ENCODE measurements around the gene YTHDF1.
A peak's percentile ranks its signal among the peaks of the same experiment; 100 is the strongest.
"Not testable (repeated sequence)": the region's sequence is repeated elsewhere in the genome, so short reads cannot be mapped to it uniquely, and the experiment has no call there.

Gene YTHDF1

DNA sequence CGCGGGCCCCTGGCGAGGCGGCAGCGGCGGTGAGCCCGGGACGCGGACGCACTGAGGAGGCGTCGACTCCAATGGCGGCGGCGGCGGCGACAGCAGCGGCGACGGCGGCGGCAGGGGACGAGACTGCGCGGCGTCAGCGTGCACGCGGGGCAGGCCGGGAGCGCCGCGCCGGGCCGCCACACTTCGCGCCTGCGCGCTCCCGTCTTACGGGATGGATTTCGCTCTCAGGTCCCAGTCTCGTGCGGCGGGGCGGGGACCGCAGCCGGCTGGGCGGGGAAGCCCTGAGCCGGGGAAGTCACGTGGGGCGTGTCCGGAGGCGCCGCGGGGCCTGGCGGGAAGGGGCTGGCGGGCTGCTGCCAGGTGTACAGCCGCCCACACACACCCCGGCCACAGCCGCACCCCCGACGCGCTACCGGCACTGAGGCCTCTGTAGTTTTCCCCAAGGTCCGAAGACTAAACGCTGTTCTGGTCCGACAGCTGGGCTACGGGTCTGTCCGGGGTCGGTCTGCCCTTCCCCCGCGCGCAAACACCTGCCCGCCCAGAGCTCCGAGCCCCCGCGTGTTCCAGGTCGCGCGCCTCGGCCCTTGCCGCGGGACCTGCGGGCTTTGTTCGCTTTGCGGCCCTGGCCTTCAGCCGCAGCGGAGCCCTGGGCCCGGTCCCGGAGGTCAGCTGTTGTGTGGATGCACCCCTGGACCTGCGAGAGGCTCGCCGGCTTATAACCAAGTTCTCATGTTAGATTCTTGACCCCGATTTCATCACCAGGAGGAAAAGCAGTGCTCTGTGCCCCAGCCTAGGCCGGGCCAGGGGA is at the start of gene YTHDF1:
Gene YTHDF1, minus strand, starts transcription at position 91 of the 808 bp plus-strand sequence. CDS start 239 bp downstream, outside the sequence.
- DNase-seq, result peak; percentile 89 to 96 (median 92)

DNA sequence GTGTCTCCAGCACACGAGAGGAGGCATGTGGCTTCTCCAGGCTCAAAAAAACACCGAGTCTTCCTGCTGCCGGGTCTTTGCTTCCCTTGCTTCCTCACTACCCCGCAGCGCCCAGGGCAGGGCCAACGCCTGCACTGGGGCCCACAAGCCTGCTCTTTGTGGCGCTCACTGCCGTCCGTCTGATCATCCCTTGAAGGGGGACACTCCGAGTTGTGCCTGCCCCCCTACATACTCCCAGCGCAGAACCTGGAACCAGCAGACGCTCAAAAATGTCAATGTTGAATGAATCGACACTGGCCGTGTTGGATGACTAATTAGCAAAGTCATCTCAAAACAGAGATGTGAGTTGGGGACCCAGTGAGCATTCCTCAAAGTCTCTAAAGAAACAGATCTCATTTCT is 48.6 kb upstream of the YTHDF1 start:
- DNase-seq, result no peak

DNA sequence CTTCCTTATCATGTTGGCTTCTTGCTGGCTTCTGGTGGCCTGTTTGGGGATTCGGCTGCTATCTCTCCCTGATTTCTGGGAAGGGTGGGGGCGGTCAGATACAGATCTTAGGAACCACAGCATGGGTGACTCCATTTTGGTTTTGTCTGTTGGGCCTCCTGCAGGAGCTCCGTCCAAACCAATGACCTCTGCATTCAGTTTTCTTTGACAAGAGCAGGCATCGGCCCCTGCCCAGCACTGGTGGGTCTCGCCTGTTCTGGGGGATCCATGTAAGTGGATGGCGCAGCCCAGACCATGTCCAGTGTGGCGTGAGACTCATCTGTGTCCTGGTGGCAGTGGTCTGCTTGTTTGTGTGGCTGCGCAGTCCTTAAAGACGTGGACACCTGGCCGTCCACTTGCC is 48.1 kb upstream of the YTHDF1 start:
- no peak for DNase-seq

DNA sequence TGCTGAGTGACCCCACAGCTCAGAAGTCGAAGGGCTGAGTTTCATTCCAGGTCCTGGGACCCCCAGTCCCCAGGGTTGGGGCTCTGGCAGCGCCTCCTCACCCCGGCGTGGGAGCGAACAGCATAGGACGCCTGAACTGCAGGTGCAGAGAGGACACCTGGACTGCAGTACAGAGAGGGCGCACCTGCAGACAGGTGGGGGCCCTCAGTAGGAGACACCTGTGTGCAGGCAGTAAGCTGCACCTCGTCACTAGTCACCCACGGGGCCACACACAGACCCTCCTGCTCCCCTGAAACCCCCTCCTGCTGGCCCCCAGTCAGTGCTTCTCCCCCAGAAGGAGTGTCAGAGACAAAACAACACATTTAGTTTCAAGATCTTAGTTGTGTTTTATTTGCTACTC is 46.9 kb upstream of the YTHDF1 start:
- DNase-seq, result no peak

DNA sequence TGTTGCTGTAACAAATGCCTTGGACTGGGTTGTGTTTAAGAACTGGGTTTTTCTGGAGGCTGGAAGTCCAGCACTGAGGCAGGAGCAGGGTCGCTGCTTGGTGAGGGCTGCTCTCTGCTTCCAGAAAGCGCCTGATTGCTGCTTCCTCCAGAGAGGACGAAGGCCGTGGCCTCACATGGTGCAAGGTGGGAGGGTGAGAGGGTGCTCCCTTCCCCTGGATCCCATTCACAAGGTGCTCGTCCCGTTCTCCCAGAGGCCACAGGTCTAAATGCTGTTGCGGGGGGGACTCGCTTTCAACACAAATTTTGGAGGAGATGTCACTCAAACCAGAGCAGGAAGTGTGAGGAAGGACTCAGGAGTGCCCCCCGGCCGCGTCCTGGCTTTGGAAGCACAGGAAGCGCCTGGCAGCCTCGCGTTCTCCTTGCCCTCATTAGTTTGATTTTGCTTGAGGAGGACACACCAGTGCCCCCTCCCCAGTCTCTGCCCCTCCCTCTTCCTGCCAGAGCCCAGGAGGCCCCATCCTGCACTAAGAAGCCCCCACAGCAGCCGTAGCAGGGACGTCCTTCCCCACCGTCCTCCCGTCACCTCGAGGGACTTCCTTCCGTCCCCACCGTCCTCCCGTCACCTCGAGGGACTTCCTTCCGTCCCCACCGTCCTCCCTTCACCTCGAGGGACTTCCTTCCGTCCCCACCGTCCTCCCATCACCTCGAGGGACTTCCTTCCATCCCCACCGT is 46.0 kb upstream of the YTHDF1 start:
- no peak for DNase-seq

DNA sequence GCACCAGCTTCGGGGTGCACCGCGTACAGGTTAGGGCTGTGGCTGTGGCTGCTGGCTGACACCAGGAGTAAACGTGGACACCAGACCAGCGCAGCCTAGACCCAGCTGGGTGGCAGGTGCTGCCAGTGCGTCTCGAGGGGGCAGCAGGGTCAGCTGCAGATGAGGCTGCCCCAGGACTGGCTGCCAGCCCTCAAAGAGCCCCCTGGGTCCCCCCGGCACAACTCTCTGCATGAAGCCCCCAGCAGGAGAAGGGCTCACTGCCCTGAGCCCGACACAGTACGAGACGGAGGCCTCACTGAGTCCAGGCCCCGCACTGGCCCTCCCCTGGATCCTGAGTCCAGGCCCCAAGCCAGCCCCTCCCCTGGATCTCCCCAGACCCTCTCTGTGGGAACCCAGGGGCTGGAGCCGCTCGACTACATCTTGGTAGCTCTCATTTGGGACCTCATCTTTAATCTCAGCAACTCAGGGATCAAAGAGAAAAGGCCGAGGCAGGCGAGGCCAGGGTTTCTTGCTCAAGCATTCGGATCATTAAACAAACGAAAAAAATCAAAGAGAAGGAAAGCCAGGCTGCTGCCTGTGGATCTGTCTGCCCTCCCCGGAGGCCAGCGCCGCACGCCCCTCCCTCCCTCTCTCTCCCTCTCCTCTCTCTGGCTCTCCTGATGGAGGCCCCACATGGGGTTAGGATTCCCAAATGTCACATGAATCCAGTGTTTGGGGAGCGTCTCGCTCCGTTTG is 45.3 kb upstream of the YTHDF1 start:
- no peak for DNase-seq

DNA sequence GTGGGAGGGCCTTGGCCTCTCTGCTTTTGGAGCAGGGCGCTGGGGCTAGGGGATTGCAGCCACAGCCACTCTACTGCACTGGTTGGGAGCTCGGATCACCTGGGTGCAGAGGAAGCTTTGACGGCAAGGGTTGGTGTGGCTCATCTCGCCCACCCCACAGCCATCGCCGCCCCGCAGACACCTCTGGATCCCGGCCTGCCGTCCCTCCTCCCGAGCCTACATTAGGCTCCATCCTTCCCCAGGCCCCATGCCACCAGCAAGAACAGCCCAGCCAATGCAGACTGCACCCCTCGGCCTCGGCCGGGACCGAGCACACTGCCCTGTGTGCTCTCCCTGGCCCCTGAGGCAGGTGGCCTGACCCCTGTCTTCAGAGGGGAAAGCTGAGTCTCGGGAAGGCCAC is 44.6 kb upstream of the YTHDF1 start:
- no peak for DNase-seq

DNA sequence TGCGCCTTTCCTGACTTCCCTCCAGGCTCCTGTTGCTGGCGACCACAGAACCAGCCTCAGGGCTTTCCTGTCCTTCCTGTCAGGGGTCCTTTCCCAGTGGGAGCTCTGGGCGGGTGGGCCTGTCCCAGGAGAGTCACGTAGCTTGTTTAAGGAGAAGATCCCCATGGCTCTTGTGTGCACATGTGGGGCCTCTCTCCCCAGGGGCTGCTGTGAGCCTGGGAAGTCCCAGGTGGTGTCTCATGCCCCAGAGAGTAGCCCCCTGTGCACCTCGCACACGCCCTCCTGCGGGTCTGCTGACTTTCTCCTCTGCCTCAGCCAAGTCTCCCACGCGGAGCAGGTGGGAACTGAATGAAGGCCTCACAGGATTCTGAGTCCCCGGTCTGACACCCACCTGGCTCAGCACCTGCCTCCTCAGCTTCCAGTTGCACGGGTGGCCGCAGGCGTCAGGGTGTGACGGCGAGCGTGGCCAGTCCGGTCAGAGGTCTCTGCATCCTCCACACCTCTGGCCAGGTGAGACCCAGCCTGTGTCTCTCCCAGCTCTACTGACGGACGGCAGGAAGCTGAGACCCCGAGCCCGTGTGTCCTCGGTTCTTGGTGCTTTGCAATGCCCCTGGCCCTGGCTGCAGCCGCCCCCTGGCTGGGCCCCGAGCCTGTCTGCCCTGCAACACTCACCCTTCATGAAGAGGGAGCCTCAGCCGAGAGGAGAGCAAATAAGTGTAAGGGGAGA is 44.0 kb upstream of the YTHDF1 start:
- no peak for DNase-seq

DNA sequence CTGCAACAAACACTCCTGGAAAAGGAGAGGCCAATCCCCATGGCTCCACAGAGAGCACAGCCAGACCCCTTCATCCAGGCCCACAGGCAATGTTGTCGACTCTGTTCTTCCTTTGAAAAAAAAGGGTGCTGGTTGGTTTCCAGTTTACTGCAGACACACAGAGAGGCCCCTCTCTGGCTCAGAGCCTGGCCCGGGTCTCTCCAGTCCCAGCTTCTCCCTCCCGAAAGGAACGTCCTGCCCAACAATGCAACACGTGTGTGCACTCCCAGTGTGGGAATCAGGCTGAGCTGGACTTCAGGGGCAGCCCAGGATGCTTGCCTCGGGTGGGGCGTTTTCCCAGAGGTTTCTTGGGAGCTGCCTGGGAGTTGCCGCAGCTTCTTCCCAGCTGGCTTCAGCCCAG is 42.9 kb upstream of the YTHDF1 start:
- DNase-seq, result no peak

DNA sequence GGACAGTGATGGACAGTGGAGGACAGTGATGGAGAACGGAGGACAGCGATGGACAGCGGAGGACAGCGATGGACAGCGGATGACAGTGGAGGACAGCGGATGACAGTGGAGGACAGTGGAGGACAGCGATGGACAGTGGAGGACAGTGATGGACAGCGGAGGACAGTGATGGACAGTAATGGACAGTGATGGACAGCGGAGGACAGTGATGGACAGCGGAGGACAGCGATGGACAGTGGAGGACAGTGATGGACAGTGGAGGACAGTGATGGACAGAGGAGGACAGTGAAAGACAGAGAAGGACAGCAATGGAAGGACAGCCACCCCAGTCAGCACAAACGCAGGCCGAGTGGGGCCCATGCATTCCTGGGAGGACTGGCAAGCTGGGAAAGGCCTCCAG is 41.7 kb upstream of the YTHDF1 start:
- DNase-seq, result no peak

DNA sequence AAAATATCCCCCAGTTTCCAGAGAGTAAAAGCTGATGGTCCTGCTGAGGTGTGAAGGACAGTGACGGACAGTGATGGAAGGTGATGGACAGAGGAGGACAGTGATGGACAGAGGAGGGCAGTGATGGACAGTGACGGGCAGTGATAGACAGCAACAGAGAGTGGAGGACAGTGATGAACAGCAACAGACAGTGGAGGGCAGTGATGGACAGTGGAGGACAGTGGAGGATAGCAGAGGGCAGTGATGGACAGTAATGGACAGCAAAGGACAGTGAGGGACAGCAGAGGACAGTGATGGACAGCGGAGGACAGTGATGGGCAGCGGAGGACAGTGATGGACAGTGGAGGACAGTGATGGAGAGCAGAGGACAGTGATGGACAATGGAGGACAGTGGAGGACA is 41.0 kb upstream of the YTHDF1 start:
- no peak for DNase-seq

DNA sequence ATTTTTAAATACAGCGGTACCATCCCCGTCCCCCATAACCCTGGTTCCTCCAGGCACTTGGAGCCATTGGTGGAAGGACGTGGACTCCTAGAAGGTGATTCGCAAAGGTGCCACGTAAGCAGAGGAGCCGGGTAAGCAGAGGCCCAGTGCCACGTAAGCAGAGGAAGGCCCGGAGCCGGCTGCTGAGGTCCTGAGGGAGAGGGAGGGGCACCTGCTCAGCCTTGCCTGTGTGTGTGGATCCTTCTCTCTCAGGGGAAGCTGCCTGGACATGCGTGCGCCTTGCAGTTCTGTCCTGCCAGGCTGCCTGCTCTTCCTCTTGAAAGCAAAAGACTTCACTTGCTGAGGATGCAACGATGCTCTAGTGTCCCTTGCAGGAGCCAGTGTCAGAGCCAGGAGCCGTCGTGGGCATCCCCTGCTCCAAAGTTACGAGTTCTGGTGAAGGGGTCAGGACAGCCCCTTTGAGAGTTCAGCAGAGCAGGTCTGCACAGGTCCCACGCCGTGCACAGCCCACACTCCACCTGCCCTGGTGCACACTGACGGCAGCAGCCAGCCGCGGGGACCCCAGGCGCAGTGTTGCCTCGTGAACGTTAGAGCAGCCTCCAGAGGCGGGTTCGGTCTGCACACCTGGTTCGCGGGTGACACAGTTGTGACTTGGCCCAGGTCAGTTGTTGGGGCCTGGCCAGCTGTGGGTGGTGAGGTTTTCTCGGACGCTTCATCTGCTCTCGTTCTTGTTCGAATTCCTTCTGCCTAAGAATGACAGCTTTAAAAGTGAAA is 40.2 kb upstream of the YTHDF1 start:
- DNase-seq, result no peak

DNA sequence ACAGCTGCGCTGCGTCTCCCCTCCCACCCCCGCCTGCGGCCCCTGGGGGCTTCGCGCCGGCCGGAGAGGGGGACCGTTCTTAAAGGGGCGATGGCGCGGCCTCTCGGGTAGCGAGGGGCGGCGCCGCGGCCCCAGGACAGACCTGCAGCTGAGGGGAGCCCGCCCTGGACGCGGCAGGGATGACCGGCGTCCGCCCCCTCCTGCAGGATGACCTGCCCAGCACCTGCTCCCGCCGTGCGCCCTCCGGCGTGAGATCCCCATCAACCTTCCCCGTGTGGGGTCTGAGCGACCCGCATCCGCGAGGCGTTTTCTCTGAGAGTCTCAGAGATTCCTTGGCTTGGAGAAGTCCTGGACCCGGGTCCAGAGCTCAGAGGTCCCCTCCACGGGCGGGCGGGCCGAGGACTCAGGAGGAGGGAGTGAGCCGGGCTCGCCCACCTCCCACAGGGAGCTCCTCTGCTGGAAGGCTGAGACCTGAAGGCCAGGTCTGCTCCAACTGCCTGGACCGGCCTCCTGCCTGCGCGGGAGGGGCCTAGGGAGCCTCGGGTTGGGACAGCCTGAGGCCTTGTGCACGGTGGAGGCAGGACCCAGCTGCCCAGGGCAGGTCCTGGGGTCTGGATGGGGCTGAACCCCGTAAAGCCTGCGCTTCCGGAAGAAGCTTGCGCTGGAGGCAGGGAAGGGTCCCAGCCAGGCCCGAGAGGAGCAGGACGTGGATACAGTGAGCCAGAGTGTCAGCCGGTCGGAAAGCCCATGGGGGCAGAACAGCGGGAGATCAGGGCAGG is 38.9 kb upstream of the YTHDF1 start:
- no peak for DNase-seq

DNA sequence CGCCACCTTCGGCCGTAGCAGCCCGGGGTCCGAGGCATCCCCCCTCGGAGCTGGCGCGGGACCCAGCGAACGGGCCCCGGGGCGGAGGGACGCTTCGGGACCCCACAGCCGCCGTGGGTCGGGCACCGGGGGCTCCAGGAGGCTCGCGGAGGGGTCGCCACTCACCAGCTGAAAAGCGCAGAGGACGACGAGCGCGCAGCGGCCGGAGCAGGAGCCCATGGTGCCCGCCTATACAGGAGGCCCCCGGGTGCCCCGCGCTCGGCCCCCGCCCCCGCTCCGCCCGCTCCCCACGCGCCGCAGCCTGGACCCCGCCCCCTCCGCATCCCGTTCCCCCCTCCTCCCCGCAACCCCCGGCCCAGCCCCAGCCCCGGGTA is 38.3 kb upstream of the YTHDF1 start, which contains the start of gene NKAIN4:
Gene NKAIN4, minus strand, starts transcription at position 232 of the 374 bp plus-strand sequence. Its CDS starts 13 bp downstream, at position 219.
- no peak for DNase-seq

DNA sequence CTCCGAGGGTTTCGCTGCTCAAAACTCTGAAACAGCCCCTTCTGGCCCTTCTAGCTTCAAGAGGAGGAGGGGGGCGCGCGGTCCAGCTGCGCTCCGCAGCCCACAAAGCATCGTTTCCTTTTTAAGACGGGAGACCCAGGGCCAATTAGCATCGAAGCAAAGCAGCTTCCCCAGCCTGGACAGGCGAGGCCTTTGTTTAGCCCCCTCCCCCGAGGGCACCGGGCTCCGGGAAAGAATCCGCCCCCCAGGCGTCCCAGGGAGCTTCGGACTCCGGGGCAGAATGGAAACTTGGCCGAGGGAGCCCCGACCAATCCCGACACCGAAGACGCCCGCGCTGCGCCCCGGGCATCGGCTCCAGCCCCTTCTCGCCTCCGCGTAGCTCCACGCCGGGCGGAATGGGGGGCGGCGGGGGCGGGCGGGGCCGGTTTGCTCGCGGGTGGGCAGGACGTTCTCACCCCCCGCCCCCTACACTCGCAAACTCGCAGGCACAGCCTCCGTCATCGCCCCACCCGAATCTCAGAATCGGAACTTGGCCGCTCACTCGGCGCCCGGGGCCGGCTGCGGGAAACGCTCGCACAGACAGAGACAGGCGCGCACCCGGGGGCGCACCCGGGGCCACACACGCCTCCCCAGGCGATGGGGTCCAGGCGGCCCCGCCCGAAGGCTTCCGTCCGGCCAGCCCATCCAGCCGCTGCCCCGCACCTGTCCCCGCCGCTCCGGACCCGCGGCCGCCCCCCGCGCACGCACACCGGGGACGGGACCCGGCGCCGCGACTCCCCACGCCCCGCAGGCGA is 37.7 kb upstream of the YTHDF1 start:
- no peak for DNase-seq

DNA sequence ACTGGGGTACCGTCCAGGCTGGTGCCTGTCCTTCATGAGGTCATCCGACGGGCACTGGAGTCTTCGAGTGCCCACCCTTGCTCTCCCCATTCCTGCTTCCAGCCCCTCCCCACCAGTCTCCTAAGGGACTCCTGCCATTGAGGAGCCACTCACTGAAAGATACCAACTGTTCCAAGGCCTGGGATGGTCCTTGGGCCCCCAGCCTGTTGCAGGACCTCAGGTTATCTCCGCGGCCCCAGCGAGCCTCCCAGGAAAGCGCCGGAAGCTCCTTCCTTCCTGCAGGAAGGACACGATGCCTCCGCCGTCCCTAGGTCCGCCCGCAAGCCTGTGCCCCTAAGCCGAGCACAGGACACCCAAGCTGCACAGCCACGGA is 37.1 kb upstream of the YTHDF1 start:
- no peak for DNase-seq

DNA sequence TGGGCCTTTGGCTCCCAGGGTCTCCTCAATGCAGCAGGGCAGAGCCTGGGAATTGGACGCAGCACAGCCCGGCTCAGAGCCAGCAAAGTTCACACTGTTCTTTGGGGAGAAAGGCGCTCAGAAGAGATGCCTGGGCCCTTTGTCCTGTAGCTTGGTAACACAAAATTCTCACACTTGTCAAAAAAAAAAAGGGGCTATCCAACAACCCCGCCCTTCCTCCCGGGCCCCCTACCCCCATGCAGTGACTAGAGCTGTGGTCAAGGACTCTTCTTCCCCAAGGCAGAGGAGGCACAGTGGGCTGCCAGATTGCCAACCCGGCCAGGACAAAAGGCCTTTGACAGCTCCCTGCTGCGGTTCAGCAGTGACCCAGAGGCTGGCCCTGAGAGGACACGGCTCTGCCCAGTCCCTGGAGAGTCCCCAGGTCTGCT is 36.4 kb upstream of the YTHDF1 start:
- DNase-seq, result no peak

DNA sequence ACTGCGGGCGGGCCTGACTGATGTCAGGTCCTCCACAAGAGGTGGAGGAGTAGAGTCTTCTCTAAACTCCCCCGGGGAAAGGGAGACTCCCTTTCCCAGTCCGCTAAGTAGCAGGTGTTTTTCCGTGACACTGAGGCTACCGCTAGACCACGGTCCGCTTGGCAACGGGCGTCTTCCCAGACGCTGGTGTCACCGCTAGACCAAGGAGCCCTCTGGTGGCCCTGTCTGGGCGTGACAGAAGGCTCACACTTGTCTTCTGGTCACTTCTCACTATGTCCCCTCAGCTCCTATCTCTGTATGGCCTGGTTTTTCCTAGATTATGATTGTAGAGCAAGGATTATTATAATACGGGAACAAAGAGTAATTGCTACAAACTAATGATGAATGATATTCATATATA is 35.4 kb upstream of the YTHDF1 start:
- not testable (repeated sequence) for DNase-seq

DNA sequence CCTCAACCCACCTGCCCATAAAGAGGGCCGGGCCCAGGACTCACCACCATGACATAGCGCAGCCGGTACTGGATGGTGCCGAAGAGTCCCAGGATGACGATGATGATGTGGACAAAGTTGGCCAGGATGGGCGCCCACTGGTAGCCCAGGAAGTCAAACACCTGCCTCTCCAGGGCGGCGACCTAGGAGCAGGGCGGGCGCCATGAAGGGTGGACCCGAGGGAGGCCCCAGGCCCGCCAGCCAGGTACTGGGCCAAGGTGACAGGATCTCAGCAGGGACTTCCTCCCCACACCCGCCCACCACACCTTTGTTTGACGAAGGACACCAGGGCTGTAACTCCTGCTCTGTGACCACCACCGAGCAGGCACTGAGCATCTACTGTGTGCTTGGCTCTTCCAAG is 34.0 kb upstream of the YTHDF1 start:
- no peak for DNase-seq

DNA sequence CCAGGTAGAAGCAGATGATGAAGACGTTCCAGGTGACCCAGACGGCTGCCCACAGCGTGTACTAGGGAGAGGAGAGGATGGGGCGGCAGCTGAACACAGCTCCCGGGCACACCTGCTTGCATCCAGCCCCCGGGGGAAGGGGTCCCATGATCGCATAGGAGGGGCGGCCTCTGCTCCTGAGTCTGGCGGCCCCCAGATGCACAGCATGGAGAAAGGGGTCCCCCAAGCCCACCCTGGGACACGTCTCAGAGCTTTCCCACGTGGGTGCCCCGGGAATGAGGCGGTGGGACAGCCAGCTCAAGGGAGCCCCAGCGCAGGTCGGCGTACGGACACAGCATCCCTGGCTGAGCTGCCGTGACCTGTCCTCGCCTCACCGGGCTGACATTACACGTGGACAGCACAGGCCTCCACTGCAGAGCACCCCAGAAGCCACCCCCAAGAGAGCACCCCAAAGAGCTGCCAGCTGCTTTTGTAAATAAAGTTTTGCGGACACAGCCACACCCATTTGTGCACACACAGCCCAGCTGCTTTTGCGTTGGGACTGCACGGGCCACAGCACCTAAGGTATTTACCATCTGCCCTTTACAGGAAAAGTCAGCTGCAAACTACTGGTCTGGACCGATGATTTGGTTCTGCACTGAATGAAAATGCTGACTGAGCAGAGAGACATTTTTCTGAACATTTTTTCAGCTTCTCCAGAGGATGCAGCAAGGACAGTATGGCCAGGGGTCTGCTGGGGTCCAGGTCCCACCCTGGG is 33.1 kb upstream of the YTHDF1 start:
- no peak for DNase-seq

Data from activated CD4-positive, CD25-positive, alpha-beta regulatory T cell (primary cell).